HepG2 (cell line): ENCODE measurements around the gene MPV17L2. TPM values are rescaled to one million over a fixed set of nuclear protein-coding genes. Genes with fewer than 3 reads are reported as not detected.
A peak's percentile ranks its signal among the peaks of the same experiment; 100 is the strongest.

Source experiments
- ARHGAP35 ChIP-seq: sonication (generic); formaldehyde crosslinking; IDR thresholded peaks from 2 replicates; pipeline ENCODE4 v1.9.0; 2022; ENCODE audit warnings: mild to moderate bottlenecking, inconsistent platforms, moderate library complexity, missing genetic modification reagents, borderline replicate concordance
- BCL3 ChIP-seq: sonication (generic); formaldehyde crosslinking; IDR thresholded peaks from 2 replicates; pipeline ENCODE4 v1.5.1; 2020; ENCODE audit warnings: mild to moderate bottlenecking, missing genetic modification reagents, moderate library complexity
- FOXK2 ChIP-seq: fragments of 450-650 bp; IDR thresholded peaks from 2 replicates; pipeline ENCODE4 v1.6.1; 2016
- HMGA1 ChIP-seq: sonication (generic); formaldehyde crosslinking; conservative IDR thresholded peaks from 2 replicates; pipeline ENCODE4 v1.4.0; 2020; ENCODE audit warnings: missing genetic modification reagents
- ISL2 ChIP-seq: sonication (generic); formaldehyde crosslinking; IDR thresholded peaks from 2 replicates; pipeline ENCODE4 v1.5.0; 2020; ENCODE audit warnings: missing genetic modification reagents
- NR2C2 ChIP-seq: sonication (generic); formaldehyde crosslinking; IDR thresholded peaks from 2 replicates; pipeline ENCODE4 v1.4.0; 2020; ENCODE audit warnings: missing genetic modification reagents, mild to moderate bottlenecking, moderate library complexity, borderline replicate concordance
- RCOR2 ChIP-seq: IDR thresholded peaks from 2 replicates; pipeline ENCODE4 v1.6.1; 2016; ENCODE audit warnings: missing biosample characterization, missing genetic modification reagents
- REXO4 ChIP-seq: sonication (generic); formaldehyde crosslinking; IDR thresholded peaks from 2 replicates; pipeline ENCODE4 v1.8.0; 2022; ENCODE audit warnings: missing genetic modification reagents, mild to moderate bottlenecking, borderline replicate concordance
- SCMH1 ChIP-seq: sonication (generic); formaldehyde crosslinking; IDR thresholded peaks from 2 replicates; pipeline ENCODE4 v1.9.0; 2021; ENCODE audit warnings: missing genetic modification reagents, mild to moderate bottlenecking, borderline replicate concordance
- ZBTB21 ChIP-seq: sonication (generic); formaldehyde crosslinking; IDR thresholded peaks from 2 replicates; pipeline ENCODE4 v1.4.0; 2020; ENCODE audit warnings: missing genetic modification reagents
- ZHX2 ChIP-seq, 2 experiments: sonication (generic) in 1 of 2; formaldehyde crosslinking in 1 of 2; IDR thresholded peaks; 2 replicates each; pipeline versions ENCODE4 v1.6.1 to v1.9.0; 2014 to 2022; ENCODE audit warnings: antibody characterized with exemption in 1 of 2, borderline replicate concordance in 1 of 2, inconsistent platforms in 1 of 2, low read depth in 1 of 2, missing genetic modification reagents in 1 of 2
- ZNF317 ChIP-seq: sonication (generic); formaldehyde crosslinking; IDR thresholded peaks from 2 replicates; pipeline ENCODE4 v1.5.0; 2020; ENCODE audit warnings: mild to moderate bottlenecking, missing genetic modification reagents
- ZNF333 ChIP-seq: sonication (generic); formaldehyde crosslinking; IDR thresholded peaks from 2 replicates; pipeline ENCODE4 v1.4.0; 2020; ENCODE audit warnings: mild to moderate bottlenecking, missing genetic modification reagents, borderline replicate concordance
- ZNF567 ChIP-seq: sonication (generic); formaldehyde crosslinking; IDR thresholded peaks from 2 replicates; pipeline ENCODE4 v1.8.1; 2023; ENCODE audit warnings: mild to moderate bottlenecking, missing genetic modification reagents, borderline replicate concordance
- ZNF839 ChIP-seq: sonication (generic); formaldehyde crosslinking; IDR thresholded peaks from 2 replicates; pipeline ENCODE4 v1.4.0; 2020; ENCODE audit warnings: missing genetic modification reagents, mild to moderate bottlenecking, borderline replicate concordance
- ZNF879 ChIP-seq: sonication (generic); formaldehyde crosslinking; IDR thresholded peaks from 2 replicates; pipeline ENCODE4 v1.8.1; 2023; ENCODE audit warnings: missing genetic modification reagents
- polyA plus RNA-seq, 8 experiments: library from polyadenylated mRNA; depleted of rRNA in 3 of 8; stranded (reverse) in 7 of 8; unstranded in 1 of 8; fragments of >200 nt; fragmentation: Illumina TruSeq in 4 of 8; extraction: Trizol in 4 of 8; gene quantifications; 2 replicates each; pipeline versions ENCODE4 v1.2.1 to v1.2.3, GENCODE V29; 2011 to 2016; ENCODE audit warnings: low read depth in 4 of 8, missing spikeins in 1 of 8, mixed read lengths in 1 of 8; ENCODE audit not compliant: insufficient read depth in 1 of 8
- total RNA-seq, 5 experiments: library from RNA; depleted of rRNA; stranded (reverse); fragments of >200 nt; fragmentation: Illumina TruSeq; extraction: Trizol; gene quantifications; 2 replicates each; pipeline ENCODE4 v1.2.3, GENCODE V29; 2016; ENCODE audit warnings: low read depth in 1 of 5
- TF ChIP-seq, protein P1 (sequence below): sonication (generic); formaldehyde crosslinking; IDR thresholded peaks from 2 replicates; pipeline ENCODE4 v1.4.0; 2020; ENCODE audit warnings: mild to moderate bottlenecking, missing genetic modification reagents
- TF ChIP-seq, protein P2 (sequence below): sonication (generic); formaldehyde crosslinking; IDR thresholded peaks from 2 replicates; pipeline ENCODE4 v1.5.0; 2020; ENCODE audit warnings: missing genetic modification reagents

The MPV17L2 gene
- total and polyA plus RNA-seq, 2 of the 13 experiments (the other 11 are each of a cell fraction or from before 2014, with no cell fraction given) = 13.6 to 16.7 TPM

DNA sequence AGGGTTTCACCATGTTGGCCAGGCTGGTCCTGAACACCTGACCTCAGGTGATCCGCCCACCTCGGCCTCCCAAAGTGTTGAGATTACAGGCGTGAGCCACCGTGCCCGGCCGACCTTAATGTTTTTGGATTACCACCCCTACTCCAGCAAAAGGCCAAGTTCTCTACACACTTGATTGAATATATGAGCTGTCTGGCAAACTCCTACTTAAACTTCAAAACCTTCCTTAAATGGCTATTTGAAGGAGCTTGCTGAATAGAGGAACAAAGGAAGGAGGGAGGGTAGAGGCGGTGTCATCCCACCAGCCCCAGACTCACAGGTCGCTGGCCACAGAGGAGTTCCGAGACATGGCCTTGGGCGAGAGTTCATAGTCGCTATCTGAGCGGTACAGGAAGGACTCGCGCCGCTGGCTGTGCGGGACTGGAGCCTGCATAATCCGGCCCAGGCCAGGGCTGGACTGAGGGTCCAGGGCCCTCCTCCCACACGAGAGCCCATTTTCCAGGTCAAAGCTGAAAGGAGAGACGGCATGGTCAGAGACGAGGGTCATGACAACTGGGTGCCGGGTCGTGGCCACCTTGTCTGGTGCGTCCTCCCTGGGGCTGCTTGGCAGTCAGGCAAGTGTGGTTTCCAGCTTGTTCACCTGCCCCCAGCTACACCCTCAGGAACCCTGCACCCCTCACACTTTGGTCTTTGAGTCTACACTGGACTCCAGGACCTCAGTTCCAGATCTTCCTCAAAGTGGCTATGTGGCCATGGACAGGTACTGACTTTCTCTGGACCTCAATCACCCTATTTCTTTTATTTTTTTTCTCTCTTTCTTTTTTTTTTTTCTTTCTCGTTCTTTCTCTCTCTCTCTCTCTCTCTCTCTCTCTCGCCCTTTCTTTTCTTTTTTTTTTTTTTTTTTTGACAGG is 29.1 kb downstream of the MPV17L2 start (continued):
- TF ChIP-seq, protein P1, sequence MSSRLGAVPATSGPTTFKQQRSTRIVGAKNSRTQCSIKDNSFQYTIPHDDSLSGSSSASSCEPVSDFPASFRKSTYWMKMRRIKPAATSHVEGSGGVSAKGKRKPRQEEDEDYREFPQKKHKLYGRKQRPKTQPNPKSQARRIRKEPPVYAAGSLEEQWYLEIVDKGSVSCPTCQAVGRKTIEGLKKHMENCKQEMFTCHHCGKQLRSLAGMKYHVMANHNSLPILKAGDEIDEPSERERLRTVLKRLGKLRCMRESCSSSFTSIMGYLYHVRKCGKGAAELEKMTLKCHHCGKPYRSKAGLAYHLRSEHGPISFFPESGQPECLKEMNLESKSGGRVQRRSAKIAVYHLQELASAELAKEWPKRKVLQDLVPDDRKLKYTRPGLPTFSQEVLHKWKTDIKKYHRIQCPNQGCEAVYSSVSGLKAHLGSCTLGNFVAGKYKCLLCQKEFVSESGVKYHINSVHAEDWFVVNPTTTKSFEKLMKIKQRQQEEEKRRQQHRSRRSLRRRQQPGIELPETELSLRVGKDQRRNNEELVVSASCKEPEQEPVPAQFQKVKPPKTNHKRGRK (CRISPR knock-in tag) = peak; percentile 72; the same call in 1 of the 2 replicates
- TF ChIP-seq SCMH1 (CRISPR knock-in tag) (no peak), ZBTB21 (CRISPR knock-in tag) (no peak), ISL2 (no peak), ZNF567 (no peak), ZNF333 (no peak), ZNF317 (CRISPR knock-in tag) (no peak), ZNF839 (CRISPR knock-in tag) (no peak), ZHX2 (IDR thresholded peaks at IDR 0.05; ENCODE audit: low read depth) (no peak), ZHX2 (CRISPR knock-in tag; IDR thresholded peaks at IDR 0.05; ENCODE audit: borderline replicate concordance) (no peak), ARHGAP35 (CRISPR knock-in tag) (no peak), ZNF879 (no peak), BCL3 (CRISPR knock-in tag) (no peak), FOXK2 (no peak), HMGA1 (no peak), REXO4 (CRISPR knock-in tag) (no peak), RCOR2 (CRISPR knock-in tag) (no peak), NR2C2 (CRISPR knock-in tag) (peak; percentile 21; the same call in 1 of the 2 replicates)
- TF ChIP-seq, protein P2, sequence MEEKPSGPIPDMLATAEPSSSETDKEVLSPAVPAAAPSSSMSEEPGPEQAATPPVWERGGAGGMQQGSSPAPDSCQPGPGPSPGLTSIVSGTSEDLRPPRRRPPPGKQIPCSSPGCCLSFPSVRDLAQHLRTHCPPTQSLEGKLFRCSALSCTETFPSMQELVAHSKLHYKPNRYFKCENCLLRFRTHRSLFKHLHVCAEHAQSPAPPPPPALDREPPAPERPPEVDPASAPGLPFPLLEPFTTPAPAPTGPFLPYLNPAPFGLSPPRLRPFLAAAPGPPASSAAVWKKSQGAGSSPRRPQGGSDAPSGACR (CRISPR knock-in tag) = no peak
